ENCODE data around the gene TTC13.

The TTC13 gene

GRCh38 chr1:230867903-230868735 lies 110.5 kb downstream of the TTC13 start, which contains the start of gene C1orf198:
TSS of gene C1orf198 (minus strand) at chr1:230868521. CDS start at chr1:230868512, 9 bp downstream.
- peak; percentile 67 for DNase-seq

- DNase-seq: no peak
These were observed 111.4 kb downstream of the TTC13 start for GRCh38 chr1:230867101-230867902.

- no peak for DNase-seq
These were observed 112.2 kb downstream of the TTC13 start for GRCh38 chr1:230866171-230867070.

- no peak for DNase-seq
These were observed 113.4 kb downstream of the TTC13 start for GRCh38 chr1:230865062-230865817.

- DNase-seq: no peak
These were observed 114.2 kb downstream of the TTC13 start for GRCh38 chr1:230864441-230864840.

- DNase-seq: no peak
These were observed 115.2 kb downstream of the TTC13 start for GRCh38 chr1:230863449-230863848.

- DNase-seq: no peak
These were observed 116.6 kb downstream of the TTC13 start for GRCh38 chr1:230861970-230862595.

- DNase-seq: no peak
These were observed 117.2 kb downstream of the TTC13 start for GRCh38 chr1:230861489-230861888.

GRCh38 chr1:230860617-230861384 lies 117.9 kb downstream of the TTC13 start:
- no peak for DNase-seq

- no peak for DNase-seq
These were observed 119.5 kb downstream of the TTC13 start for GRCh38 chr1:230858918-230859729.

GRCh38 chr1:230858236-230858820 lies 120.3 kb downstream of the TTC13 start:
- DNase-seq: no peak

GRCh38 chr1:230857822-230858221 lies 120.8 kb downstream of the TTC13 start:
- DNase-seq: no peak

- DNase-seq: no peak
These were observed 121.6 kb downstream of the TTC13 start for GRCh38 chr1:230857077-230857476.
